Nasal cavity respiratory epithelium epithelial cell of viscerocranial mucosa (primary cell): ENCODE results near the gene CNPY2. TPM values are rescaled to one million over a fixed set of nuclear protein-coding genes. Genes with fewer than 3 reads are reported as not detected.

Experiments used
- total RNA-seq: library from RNA; depleted of rRNA; stranded (reverse); fragments of >200 nt; gene quantifications from 2 replicates; pipeline ENCODE4 v1.2.3, GENCODE V29; 2014

Gene CNPY2
- 51.6 and 53.0 TPM in 2 replicates for total RNA-seq

DNA sequence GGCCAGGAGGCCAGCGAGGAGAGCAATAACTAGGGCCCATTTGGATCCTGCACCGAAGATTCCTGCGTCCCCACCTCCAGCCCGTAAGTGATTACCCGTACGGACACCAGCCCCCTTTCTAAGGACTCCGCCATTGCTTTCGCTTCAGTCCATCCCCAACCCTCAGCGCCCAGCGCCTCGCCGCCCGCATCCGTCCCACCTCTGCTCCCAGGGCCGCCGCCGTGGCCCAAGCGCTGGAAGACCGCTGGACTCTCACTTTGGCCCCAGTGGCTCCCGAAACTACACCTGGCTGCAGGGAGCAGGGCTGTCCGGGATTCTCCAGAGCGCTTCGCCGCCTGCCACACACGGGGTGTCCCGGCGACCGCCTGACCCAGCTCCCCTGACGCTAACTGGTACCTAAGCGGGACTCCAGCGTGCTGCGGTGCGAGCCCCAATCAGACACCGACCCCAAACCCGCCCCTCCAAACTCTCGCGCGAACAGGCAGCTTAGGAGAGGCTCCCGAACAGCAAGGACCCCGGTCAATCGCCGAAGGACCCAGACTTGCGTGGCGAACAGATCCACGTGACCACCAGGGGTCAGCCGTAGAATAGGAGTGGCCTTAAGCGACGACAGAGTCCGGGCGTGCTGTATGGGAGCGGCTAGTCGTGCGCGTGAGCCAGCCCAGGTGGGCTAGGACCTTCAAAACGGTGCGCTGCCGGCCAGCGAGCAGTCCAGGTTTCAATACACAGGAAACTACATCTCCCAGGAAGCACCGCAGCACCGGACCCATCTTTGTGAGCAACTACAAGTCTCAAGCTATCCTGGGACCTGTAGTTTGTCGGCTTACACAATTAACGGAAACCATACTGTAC lies at the start of gene CNPY2:
Gene CNPY2, minus strand, starts transcription at position 367 of the 852 bp plus-strand sequence. CDS start 771 bp downstream, outside the sequence.

DNA sequence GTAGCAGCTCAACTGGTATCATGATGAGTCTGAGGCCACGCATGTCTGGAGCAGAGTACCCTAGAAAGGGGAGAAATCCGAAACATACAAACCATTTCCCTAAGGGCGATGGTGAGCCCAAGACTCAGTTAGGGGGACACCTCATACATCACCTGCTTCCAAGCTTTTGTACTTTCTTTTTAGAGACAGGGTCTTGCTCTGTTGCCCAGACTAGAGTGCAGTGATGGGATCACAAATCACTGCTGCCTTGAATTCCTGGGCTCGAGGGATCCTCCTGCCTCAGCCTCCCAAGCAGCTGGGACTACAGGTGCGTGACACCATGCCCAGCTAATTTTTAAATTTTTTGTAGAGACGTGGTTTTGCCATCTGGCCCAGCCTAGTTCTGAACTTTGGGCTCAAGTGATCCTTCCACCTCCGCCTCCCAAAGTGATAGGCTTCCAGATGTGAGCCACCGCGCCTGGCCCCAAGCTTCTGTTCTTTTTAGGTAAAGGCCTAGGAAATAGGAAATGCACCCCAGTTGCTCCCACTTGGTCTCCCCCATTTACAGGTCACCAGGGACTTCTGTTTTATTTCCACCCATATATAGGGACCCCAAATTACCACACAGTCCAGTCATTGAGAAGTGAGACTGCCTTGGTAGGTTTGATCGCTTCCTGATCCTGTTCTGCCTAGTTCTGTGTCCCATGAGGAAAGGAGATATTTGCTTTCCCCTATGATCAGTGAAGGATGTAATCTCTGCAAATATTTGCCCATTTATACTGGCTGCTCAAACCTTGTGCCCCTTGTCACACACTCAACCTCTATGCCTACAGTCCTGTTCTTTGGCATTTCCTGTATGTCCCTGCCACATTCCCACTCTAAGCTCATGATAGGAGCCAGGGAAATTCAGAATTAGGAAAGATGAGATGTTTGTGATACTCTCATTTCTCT lies 46.6 kb upstream of the CNPY2 start, which contains the start of gene APOF:
Gene APOF, minus strand, starts transcription at position 728 of the 930 bp plus-strand sequence. Its CDS starts 112 bp downstream, at position 616.

DNA sequence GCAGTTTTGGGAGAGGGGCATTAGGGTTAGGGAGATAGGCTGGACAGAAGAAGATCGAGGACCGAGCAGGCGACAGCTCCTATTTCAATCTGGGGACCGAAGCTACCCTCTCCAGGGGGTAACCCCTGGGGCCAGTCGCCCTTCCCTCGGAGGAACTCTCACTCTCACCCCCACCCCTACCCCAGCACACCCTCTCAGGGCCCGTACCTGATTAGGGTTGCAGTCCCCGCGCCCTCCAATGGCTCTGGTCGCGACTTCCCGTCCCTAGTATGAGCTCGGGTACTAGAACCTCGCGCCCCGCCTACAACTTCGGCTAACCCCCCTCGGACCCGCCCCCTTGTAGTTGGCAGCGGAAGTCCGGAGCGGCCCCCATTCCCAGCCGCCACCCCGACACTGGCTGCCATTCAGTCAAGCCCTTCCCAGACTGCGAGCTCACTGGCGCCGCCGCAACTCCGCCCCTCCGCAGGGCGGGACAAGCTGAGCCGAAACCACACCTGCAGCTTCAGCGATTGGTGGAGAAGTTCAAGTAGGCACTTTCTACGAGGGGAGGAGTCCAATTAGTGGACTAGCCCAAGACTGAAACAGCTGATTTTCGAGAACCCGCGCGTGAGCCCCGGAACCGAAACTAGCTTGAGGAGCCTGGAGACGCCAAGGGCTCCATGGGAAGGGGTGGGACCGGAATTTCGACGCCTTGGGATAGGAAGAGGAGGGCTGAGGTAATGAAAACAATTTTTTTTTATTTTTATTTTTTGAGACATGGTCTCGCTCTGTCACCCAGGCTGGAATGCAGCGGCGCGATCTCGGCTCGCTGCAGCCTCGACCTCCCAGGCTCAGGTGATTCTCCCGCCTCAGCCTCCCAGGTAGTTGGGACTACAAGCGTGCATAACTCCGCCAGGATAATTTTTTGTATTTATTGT lies 44.3 kb upstream of the CNPY2 start, which contains the start of gene STAT2:
Gene STAT2, minus strand, starts transcription at position 257 of the 917 bp plus-strand sequence. CDS start 3,536 bp downstream, outside the sequence.

DNA sequence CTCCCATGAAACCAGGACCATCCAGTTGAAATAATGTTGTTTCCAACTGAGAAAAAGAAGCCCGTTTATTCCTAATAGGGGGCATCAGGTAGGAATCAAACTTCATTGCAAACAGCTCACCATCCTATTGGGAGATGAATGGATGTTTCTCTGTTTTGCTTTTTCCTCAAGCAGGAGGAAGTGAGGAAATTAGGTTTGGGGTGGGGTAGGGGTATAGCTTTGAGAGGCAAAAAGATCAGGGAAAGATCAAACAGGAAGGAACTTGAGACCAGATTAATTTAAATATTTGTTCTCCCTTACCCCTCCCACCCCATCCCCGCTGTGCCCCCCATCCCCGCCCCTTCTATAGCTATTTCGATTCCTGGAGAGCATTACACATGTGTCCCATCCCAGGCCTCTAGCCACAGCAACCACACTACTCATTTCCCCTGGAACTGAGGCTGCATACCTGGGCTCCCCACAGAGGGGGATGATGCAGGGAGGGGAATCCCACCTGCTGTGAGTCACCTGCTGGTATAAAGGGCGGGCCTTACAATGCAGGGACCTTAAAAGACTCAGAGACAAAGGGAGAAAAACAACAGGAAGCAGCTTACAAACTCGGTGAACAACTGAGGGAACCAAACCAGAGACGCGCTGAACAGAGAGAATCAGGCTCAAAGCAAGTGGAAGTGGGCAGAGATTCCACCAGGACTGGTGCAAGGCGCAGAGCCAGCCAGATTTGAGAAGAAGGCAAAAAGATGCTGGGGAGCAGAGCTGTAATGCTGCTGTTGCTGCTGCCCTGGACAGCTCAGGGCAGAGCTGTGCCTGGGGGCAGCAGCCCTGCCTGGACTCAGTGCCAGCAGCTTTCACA lies 22.7 kb upstream of the CNPY2 start, which contains the start of gene IL23A:
Gene IL23A, plus strand, starts transcription at position 577 of the 850 bp plus-strand sequence. Its CDS starts 161 bp downstream, at position 738.

DNA sequence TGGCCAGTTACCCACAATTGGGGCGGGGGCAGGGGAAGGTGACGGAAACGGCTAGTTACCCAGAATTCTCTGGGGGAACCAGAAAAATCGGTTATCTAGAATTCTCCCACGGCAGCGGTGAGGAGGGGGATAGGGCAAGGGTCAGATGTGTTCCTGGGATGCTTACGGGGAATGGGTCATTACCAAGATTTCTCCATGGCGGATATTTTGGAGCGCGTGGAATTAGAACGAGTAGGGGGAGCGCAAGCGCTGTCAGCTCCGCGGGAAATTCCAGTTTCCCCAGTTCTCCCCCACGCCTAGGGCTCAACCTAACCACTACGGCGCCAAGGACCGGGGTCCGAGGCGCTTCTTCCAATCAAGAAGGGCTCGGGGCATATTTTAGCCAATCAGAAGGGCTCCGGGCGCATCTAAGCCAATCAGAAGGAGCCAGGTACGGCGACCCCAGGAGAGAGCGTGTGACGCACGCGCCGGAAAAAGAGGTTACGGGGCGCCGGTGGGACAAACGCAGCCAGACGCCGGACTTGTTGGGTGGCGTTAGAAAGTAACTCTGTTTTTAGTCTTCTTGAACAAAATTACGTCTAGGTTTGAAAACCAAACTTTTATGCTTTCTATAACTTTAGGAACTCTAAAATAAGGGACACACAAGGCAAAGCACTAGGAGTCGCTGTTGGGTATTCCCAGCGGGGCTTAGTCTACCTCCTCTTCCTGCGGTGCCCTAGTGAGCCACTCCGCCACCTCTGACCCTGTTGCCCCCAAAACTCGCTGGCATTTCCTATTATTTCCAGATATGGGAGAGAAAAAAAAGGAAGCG lies 18.1 kb upstream of the CNPY2 start, which contains the start of gene PAN2:
Gene PAN2, minus strand, starts transcription at position 322 of the 811 bp plus-strand sequence. CDS start 906 bp downstream, outside the sequence.

DNA sequence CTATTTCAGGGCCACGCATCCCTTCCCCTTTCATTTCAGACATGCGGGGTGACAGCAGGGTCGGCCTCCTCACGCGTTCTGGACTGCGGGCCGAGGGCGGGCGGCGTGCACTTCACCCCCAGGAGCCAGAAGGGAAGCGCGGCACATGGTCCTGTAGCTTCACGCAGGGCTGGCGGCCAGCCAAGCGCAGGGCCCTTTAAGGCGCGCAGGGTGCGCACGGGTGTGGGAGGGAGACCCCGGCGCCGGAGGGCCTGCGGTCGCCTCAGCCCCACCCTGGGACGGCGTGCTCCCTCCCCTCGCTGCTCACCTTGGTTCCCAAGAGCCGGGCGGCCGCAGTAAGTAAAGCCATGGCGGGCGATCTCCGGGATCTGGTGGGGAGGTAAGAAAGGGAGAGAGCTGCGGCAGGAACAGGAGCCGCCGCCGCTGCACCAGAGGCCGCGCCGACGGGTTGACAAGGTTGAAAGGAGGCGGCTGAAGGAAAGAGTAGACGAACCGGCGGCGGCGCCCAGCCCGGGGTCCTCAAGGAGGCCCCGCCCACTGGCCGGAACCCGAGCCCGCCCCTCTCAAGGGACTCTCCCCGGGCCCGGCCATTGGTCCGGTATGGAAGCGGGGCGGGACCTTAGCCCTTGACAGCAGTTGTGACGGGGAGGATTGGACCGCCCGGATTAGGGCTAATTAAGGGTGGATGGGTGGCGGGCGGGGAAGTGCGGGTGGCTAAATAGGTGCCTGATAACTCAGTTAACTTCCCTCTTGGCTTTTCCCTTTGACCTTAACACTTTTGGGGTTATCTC lies 15.7 kb downstream of the CNPY2 start, which contains the start of gene CS:
Gene CS, minus strand, starts transcription at position 478 of the 791 bp plus-strand sequence. Its CDS starts 129 bp downstream, at position 349.

DNA sequence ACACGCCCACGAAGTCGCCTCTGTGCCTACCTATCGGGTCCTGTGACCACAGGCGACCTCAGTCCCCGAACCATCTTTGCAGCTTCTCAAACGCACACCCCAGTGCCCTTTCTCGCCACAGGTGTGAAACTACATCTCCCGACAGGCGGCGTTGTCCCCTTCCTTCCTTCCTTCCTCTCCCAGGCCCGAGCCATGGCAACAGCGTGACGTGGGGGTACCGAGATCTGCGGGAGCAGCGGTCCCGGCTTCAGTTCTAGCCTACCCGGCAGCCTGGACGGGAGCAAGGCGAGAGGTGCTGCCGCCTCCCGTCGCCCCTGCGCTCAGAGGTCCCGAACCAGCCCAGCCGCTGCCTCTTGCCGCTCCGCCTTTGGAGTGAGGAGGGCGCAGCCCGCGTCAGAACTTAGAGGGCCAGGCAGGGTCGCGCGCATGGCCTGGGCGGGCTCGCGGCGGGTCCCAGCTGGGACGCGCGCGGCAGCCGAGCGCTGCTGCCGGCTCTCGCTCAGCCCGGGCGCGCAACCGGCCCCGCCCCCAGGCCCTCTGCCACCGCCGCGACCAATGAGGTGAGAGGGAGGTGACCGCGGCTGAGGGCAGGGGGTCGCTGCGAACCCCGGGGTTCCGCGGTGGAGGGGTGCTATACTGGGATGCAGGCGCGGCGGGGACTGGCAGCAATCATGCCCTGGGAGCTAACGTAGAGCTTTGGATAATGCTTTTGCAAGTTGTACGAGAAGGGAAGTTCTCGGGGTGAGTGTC lies 48.9 kb downstream of the CNPY2 start, which contains the start of gene COQ10A:
Gene COQ10A, plus strand, starts transcription at position 250 of the 750 bp plus-strand sequence. Its CDS starts 177 bp downstream, at position 427.

Other genes starting within 250 kb of the CNPY2 start
- gene ERBB3, start 235.8 kb downstream of the CNPY2 start, total RNA-seq = 35.2 and 43.9 TPM in 2 replicates
- 229 and 242 TPM in 2 replicates for gene PA2G4, start 211.4 kb downstream of the CNPY2 start, total RNA-seq
- gene RPL41, start 199.4 kb downstream of the CNPY2 start, total RNA-seq = 2,819 and 3,070 TPM in 2 replicates
- gene ZC3H10, start 197.7 kb downstream of the CNPY2 start, total RNA-seq = 2.2 and 4.8 TPM in 2 replicates
- 235 and 281 TPM in 2 replicates for gene ESYT1, start 187.7 kb downstream of the CNPY2 start, total RNA-seq
- gene MYL6B, start 163.4 kb downstream of the CNPY2 start, total RNA-seq = 18.1 and 22.6 TPM in 2 replicates
- 432 and 539 TPM in 2 replicates for gene MYL6, start 157.6 kb downstream of the CNPY2 start, total RNA-seq
- 16.7 and 41.8 TPM in 2 replicates for gene SMARCC2, start 126.5 kb downstream of the CNPY2 start, total RNA-seq
- gene RNF41, start 94.1 kb downstream of the CNPY2 start, total RNA-seq = 124 and 160 TPM in 2 replicates
- 24.6 and 35.9 TPM in 2 replicates for gene NABP2, start 91.6 kb downstream of the CNPY2 start, total RNA-seq
- gene SLC39A5, start 85.9 kb downstream of the CNPY2 start, total RNA-seq = under 0.01 and 0.28 TPM in 2 replicates
- gene ANKRD52, start 57.6 kb downstream of the CNPY2 start, total RNA-seq = 10.6 and 40.3 TPM in 2 replicates
- gene COQ10A, start 49.0 kb downstream of the CNPY2 start, total RNA-seq = 2.9 and 4.1 TPM in 2 replicates
- 106 and 188 TPM in 2 replicates for gene CS, start 15.7 kb downstream of the CNPY2 start, total RNA-seq
- gene PAN2, start 18.0 kb upstream of the CNPY2 start, total RNA-seq = 21.9 and 27.0 TPM in 2 replicates
- gene IL23A, start 22.9 kb upstream of the CNPY2 start, total RNA-seq = 0.21 and 0.34 TPM in 2 replicates
- 56.0 and 105 TPM in 2 replicates for gene STAT2, start 44.1 kb upstream of the CNPY2 start, total RNA-seq
- not detected in 2 replicates for gene APOF, start 46.9 kb upstream of the CNPY2 start, total RNA-seq
- gene TIMELESS, start 133.4 kb upstream of the CNPY2 start, total RNA-seq = 6.8 and 7.1 TPM in 2 replicates
- gene MIP, start 138.7 kb upstream of the CNPY2 start, total RNA-seq = not detected in 2 replicates
- 1.0 and 1.1 TPM in 2 replicates for gene SPRYD4, start 152.6 kb upstream of the CNPY2 start, total RNA-seq
- 2.8 and 7.2 TPM in 2 replicates for gene GLS2, start 172.2 kb upstream of the CNPY2 start, total RNA-seq
- gene RBMS2, start 205.8 kb upstream of the CNPY2 start, total RNA-seq = 18.1 and 21.5 TPM in 2 replicates